Ectodermal cell (in vitro differentiated cells): Measurements from ENCODE around the gene SPAG9.
"Not testable (repeated sequence)": the region's sequence is repeated elsewhere in the genome, so short reads cannot be mapped to it uniquely, and the experiment has no call there.

Experiments used
- H3K27ac ChIP-seq: 2 replicates; pipeline ENCODE4 v1.7.0; 2013; ENCODE audit warnings: mild to moderate bottlenecking, low read depth, low read length; ENCODE audit not compliant: insufficient read depth, poor library complexity, severe bottlenecking
- H3K27me3 ChIP-seq: 2 replicates; pipeline ENCODE4 v1.7.0; 2013; ENCODE audit warnings: mild to moderate bottlenecking, low read length; ENCODE audit not compliant: insufficient read depth, control insufficient read depth, poor library complexity, severe bottlenecking
- H3K36me3 ChIP-seq: one replicate; pipeline ENCODE4 v1.7.0; 2013; ENCODE audit warnings: low read length; ENCODE audit not compliant: control insufficient read depth, insufficient read depth
- H3K4me1 ChIP-seq: one replicate; pipeline ENCODE4 v1.7.0; 2013; ENCODE audit warnings: low read length; ENCODE audit not compliant: control insufficient read depth, insufficient read depth
- H3K4me3 ChIP-seq: 2 replicates; pipeline ENCODE4 v1.7.0; 2013; ENCODE audit warnings: low read depth, low read length, control low read depth; ENCODE audit not compliant: insufficient read depth
- H3K9me3 ChIP-seq: 2 replicates; pipeline ENCODE4 v1.7.0; 2013; ENCODE audit warnings: mild to moderate bottlenecking, low read length, moderate library complexity; ENCODE audit not compliant: control insufficient read depth
- WGBS, 2 experiments: methylation state at CpG; one replicate each; pipeline ENCODE4 v1.1.7; 2013; ENCODE audit warnings: missing lambda C conversion rate in 2 of 2; 5-methylcytosine and 5-hydroxymethylcytosine counted together

The SPAG9 gene

GRCh38 chr17:51087072-51087757 lies 33.5 kb downstream of the SPAG9 start:
- no peak overlapping the region for H3K27ac ChIP-seq
- 96 to 97% methylated on average over 2 of the region's 2 CpGs for WGBS, 2 experiments
- no peaks in the 10 kb centered on the region for H3K27me3 ChIP-seq
- H3K9me3 ChIP-seq, result no peaks in the 10 kb centered on the region
- no peak overlapping the region for H3K4me3 ChIP-seq
- no peaks in the 10 kb centered on the region for H3K36me3 ChIP-seq
- H3K4me1 ChIP-seq, result no peaks in the 10 kb centered on the region

DNA sequence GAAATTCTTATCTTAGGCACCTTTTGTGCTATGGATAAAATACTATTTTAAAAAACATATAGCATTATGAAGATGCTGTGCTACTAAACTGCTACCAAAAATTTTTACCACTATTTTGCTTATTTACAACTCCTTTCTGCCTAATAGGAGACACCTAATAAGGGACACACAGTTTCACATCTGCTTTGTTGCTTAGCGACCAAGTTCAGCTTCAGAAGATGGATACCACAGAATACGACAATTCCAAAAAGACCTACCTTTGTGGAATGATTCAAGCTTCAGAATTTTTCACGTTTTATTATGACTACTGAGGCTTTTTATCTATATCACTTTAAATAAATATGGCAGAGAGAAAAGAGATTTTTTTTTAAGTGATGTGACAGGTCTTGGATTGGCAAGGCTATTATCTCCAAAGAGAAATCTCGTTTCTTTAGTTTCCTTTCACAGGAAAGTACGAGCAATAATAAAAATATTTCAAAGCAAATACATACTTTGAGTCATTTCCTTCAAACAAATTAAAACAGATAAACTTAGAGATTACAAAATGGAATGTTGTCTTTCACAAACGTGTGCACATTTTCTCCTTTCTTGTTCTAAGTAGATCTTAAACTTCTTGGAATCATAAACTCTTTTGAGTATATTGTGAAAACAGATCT lies 35.4 kb downstream of the SPAG9 start:
- 90 to 98% methylated on average over 4 to 6 of the region's 6 CpGs for WGBS, 2 experiments
- H3K36me3 ChIP-seq, result no peaks in the 10 kb centered on the region
- no peak overlapping the region for H3K27ac ChIP-seq
- no peaks in the 10 kb centered on the region for H3K27me3 ChIP-seq
- H3K4me1 ChIP-seq, result no peaks in the 10 kb centered on the region
- H3K9me3 ChIP-seq, result no peaks in the 10 kb centered on the region
- no peak overlapping the region for H3K4me3 ChIP-seq

- Histone ChIP-seq H3K4me3 (no peak overlapping the region), H3K27me3 (no peaks in the 10 kb centered on the region), H3K9me3 (no peaks in the 10 kb centered on the region), H3K27ac (no peak overlapping the region), H3K36me3 (peaks cover 5% of the 10 kb centered on the region), H3K4me1 (no peaks in the 10 kb centered on the region)
- 100% methylated on average over 1 of the region's 1 CpG for WGBS, 2 experiments
Measured at GRCh38 chr17:51083981-51084380, 36.7 kb downstream of the SPAG9 start.

- 95 to 96% methylated on average over 5 of the region's 7 CpGs for WGBS, 2 experiments
- H3K4me1 ChIP-seq, H3K27me3 ChIP-seq, H3K9me3 ChIP-seq, H3K4me3 ChIP-seq, H3K36me3 ChIP-seq, H3K27ac ChIP-seq: not testable (repeated sequence)
Measured at GRCh38 chr17:51083364-51083763, 37.3 kb downstream of the SPAG9 start.

GRCh38 chr17:51079049-51079448 lies 41.6 kb downstream of the SPAG9 start:
- Histone ChIP-seq H3K27me3 (no peaks in the 10 kb centered on the region), H3K27ac (no peak overlapping the region), H3K9me3 (no peaks in the 10 kb centered on the region), H3K36me3 (peaks cover 6% of the 10 kb centered on the region), H3K4me1 (no peaks in the 10 kb centered on the region), H3K4me3 (no peak overlapping the region)
- WGBS, 2 experiments, result 92 to 96% methylated on average over 5 of the region's 5 CpGs

DNA sequence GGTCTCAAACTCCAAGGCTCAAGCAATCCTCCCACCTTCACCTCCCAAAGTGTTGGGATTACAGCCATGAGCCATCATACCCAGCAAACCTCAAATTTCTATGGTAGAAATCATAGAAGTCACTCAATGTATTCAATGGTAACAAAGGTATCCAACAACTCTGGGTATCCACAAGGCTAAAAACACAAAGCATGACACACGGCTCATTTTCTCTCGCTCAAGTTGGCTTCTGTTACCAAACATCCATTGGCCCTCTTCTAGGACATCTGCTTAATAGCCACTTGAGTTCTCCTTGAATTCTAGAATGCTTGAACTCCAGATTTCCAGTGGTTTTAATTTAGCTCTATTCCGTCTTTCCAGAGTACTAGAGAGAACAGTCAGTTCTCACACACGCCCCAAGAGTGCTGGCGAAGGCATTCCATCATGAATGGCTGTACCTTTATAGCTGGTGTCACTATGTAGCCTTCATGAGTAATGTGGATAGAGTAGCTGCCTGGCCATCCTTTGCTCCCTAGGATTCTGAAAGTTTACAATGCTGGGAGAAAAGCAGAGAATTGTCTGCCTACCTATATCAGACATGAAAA lies 42.6 kb downstream of the SPAG9 start:
- H3K27ac ChIP-seq, result no peak overlapping the region
- no peaks in the 10 kb centered on the region for H3K4me1 ChIP-seq
- H3K4me3 ChIP-seq, result no peak overlapping the region
- 95 to 97% methylated on average over 5 of the region's 5 CpGs for WGBS, 2 experiments
- H3K9me3 ChIP-seq, result no peaks in the 10 kb centered on the region
- H3K27me3 ChIP-seq, result no peaks in the 10 kb centered on the region
- peaks cover 6% of the 10 kb centered on the region for H3K36me3 ChIP-seq

- H3K27ac ChIP-seq, result no peak overlapping the region
- no peaks in the 10 kb centered on the region for H3K27me3 ChIP-seq
- peaks cover 6% of the 10 kb centered on the region for H3K36me3 ChIP-seq
- 90 to 98% methylated on average over 3 of the region's 3 CpGs for WGBS, 2 experiments
- H3K4me1 ChIP-seq, result no peaks in the 10 kb centered on the region
- no peak overlapping the region for H3K4me3 ChIP-seq
- H3K9me3 ChIP-seq, result no peaks in the 10 kb centered on the region
Measured at GRCh38 chr17:51076821-51077220, 43.8 kb downstream of the SPAG9 start.

DNA sequence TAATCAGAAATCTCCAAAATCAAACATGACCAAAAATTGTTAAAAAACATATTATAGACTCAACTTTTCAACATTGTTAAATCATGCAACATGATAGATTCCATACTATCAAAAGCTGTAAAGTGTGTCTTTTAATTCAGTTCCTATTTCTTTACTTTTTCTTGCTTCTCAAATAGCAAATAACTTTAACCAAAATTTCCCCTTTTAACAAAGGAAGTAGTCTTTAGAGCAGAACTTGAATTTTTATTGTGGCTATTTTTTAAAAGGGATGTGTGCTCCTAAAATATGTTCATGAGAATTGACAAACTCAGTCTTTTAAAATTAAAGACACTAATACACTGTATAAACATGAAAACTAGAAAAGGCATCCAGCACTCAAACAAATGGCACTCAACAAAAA lies 49.1 kb downstream of the SPAG9 start:
- Histone ChIP-seq H3K27ac (no peak overlapping the region), H3K4me1 (no peaks in the 10 kb centered on the region), H3K27me3 (no peaks in the 10 kb centered on the region), H3K4me3 (no peak overlapping the region), H3K36me3 (no peaks in the 10 kb centered on the region), H3K9me3 (no peaks in the 10 kb centered on the region)

DNA sequence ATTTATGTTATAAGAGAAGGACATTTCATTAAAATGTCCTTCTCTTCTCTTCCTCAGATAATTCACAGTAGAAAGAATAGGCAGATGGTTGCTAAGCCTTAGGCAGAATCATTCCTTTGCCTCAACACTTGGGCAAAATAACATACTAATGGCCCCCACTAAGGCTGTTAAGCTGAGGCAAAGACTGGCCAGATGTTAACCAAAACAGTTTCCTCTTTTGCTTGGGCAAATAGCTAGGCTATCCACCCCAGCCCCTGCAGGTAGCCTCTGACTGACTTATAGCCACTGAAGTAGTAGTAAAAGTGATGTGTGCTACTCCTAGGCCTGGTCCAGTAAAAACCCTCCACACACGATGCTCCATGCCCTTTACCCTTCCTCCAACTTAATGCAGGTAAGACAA lies 55.2 kb downstream of the SPAG9 start:
- H3K36me3 ChIP-seq, result no peaks in the 10 kb centered on the region
- H3K9me3 ChIP-seq, result no peaks in the 10 kb centered on the region
- no peaks in the 10 kb centered on the region for H3K4me1 ChIP-seq
- H3K27ac ChIP-seq, result no peak overlapping the region
- no peaks in the 10 kb centered on the region for H3K27me3 ChIP-seq
- WGBS, 2 experiments, result 76 to 100% methylated on average over 1 of the region's 1 CpG
- no peak overlapping the region for H3K4me3 ChIP-seq

DNA sequence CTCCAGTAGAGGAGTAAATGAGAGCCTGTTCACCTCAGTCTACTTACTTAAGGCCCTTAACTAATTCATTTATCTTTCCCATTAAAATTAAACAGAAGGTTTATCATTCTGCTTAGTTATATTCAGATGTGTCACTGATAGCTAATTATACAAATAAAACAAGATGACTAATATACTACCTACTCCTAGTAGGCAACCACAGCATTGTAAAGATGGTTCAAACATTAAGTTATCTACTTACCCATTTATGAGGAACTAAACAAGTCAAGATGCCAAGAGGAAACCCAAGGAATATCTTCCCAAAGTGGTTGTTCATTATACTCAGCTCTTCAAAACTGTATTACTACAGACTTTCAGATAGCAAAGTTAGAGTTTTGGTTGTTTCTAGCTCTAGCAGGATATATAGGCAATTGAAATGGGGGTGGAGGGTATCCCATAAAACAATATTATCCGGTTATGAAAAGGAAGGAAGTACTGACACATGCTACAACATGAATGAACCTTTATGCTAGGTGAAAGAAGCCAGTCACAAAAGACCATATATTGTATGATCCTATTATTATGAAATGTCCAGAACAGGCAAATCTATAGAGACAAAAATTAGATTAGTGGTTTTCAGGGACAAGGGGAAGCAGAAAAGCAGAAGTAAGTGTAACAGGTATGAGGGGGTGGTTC lies 56.5 kb downstream of the SPAG9 start:
- 100% methylated on average over 1 of the region's 1 CpG; no CpG with 5 or more reads in 1 of the 2 experiments for WGBS, 2 experiments

More for the DNA sequence above, 56.5 kb downstream of the SPAG9 start:
- Histone ChIP-seq H3K9me3 (no peaks in the 10 kb centered on the region), H3K27me3 (no peaks in the 10 kb centered on the region), H3K4me3 (no peak overlapping the region), H3K36me3 (no peaks in the 10 kb centered on the region), H3K27ac (no peak overlapping the region), H3K4me1 (no peaks in the 10 kb centered on the region)
